HG02798 (cell line): ENCODE measurements around the gene SELENOH.

Experiments
- ATAC-seq: cut with Tn5 transposase; IDR thresholded peaks from one replicate; pipeline ENCODE4 v1.9.1; 2021; ENCODE audit warnings: mild to moderate bottlenecking; ENCODE audit not compliant: unreplicated experiment, poor library complexity

The SELENOH gene

DNA sequence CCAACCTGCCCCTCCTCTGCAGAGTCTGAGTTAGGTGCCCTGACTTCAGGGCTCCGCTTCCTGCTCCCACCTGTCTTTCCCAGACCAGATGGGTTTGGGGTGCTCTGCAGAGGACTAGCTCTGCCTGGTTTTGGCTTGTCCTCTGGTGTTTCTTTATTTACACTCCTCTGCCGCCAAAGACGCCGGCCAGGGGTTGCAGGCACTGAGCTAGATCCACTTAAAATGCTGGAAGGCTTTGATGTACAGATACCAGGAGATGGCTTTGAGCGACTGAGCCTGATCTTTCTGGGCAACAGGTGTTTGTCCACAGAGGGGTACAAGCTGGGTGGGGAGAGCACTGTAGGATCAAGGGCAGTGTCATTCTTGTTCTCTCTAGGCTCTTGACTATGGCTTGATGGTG, 3.9 kb downstream of the SELENOH start:
- ATAC-seq, result no peak

DNA sequence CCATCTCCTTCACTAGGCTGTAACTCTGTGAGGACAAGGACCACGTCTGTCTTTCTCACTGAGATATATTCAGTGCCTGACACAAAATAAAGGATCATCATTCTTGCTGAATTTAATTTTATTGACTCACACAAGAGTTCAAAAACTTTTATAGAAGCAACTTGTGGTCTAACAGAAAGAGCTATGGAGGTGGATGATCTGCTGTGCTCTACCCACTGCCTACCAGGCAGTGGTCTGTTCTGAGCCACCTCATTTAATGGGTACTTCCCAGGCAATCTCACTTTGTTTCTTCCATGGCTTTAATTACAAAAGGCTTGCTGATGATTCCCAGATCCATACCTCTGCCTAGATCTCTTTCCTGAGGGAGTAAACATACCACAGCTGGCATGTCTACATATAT, 5.6 kb downstream of the SELENOH start:
- no peak for ATAC-seq

DNA sequence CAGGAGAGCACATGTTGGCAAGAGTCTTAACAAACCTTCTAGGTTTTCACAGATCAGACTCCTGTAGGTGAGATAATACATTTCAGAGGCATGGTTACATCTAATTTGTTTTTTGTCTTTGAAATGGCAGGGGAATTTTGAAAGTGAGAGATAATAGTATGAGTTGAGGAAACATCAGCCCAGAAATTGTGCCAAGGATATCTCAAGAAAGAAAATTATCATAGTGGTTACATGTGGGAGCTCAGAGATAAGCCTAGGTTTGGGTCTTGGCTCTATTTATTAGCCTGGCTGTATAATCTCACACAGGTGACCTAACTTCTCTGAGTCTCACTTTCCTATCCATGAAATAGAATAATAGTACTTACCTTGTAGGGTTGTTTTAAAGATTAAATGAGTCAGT, 9.9 kb downstream of the SELENOH start:
- ATAC-seq, result no peak

DNA sequence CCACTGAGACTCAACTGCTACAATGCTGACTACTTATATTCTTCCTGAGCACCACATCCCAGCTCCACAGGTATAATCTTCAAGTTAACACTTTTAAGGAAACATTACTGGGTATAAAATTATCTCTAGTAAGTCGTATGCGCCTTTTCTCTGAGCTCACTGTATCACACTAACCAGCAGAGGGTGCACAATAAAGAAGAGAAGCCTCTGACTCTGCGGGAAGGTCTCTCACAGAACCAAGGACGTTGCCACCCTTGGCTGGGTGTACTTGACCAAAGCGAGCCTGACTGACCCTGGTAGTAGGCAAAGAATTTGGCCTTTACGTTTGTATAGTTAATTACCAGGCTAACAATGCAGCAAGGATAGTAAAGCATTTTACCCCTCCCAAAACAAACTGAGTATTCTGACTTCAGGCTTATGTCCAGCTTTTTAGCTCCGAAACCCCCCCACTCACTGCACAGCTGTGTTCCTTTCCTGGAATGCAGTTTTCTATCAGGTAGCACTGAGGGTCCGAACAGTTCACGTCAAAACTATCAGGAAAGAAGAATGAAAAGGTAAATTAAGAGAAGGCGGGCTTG, 10.5 kb downstream of the SELENOH start, which contains the start of gene BTBD18:
TSS of gene BTBD18 (minus strand) at position 144 of the 578 bp plus-strand sequence. CDS start 631 bp downstream, outside the sequence.
- ATAC-seq, result peak; percentile 46

DNA sequence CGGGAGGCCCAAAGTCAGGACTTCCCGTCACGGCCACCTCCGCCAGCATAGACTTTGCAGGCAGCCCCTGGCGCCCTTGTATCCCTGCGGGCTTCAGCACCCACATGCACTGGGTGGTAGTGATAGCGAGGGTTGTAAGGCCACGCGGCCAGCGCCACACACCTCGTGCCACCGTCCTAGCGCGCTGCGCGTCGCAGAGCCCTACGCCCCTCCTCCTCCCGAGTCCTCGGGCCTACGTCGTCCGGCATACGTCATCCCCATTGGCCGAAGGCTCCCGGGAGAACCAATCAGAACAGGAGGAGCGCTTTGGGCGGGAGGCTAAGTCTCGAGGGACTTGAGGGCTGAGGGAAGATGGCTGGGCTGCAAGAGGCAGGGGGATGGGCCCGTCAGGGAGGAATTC, 11.7 kb downstream of the SELENOH start:
- ATAC-seq, result no peak

DNA sequence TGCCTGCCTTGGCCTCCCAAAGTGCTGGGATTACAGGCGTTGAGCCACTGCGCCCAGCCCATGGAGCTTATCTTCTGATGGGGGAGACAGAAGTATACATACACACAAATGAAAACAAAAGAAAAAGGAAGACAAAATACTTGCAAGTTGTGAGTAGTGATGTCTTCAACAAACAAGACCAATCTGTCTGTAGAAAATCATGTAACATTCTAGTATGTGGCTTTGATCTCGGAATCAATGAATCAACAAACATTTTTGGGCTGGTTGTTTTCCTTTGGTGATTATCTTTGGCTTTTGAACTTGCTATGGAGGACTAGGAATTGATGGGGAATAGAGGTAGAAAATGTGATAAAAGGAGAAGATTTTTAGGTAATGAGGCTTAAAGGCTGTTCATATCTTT, 16.9 kb downstream of the SELENOH start:
- no peak for ATAC-seq

DNA sequence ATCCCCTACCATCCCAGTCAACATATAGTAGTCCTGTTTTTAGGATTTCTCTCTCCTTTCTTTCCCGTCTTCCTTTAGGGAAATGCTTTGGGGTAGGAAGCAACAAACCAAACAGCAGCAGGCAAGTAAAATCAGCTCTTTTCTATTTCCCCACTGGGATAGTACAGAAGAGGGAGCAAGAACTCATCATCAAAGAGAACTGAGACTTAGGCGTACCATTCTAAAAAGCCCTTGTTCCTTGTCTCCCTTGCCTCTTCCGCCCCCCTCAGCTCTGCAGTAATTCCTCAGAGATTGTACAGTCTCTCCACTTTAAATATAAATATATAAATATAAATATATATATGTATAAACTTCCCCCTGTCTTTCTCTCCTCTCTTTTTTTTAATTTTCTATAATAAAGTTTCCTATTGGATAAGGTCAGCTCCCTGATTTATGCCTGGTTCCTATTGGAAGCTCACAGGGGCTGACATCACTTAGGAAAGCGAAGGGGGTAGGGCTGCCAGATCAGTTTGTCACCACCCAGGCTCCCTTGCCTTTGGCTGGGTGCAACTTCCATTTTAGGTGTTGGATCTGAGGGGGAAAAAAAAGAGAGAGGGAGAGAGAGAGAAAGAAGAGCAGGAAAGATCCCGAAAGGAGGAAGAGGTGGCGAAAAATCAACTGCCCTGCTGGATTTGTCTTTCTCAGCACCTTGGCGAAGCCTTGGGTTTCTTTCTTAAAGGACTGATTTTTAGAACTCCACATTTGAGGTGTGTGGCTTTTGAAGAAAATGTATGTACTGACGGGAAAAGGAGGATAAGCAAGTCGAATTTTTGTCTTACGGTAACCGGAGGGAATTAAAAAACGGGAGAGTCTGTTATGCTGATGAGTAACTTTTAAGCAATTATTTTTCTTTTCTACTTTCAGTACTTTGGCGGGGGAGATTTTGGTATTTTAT, 20.3 kb downstream of the SELENOH start, which contains the start of gene CTNND1:
TSS of gene CTNND1 (plus strand) at position 502 of the 934 bp plus-strand sequence. CDS start 29,677 bp downstream, outside the sequence.
- peak; percentile 89 for ATAC-seq

DNA sequence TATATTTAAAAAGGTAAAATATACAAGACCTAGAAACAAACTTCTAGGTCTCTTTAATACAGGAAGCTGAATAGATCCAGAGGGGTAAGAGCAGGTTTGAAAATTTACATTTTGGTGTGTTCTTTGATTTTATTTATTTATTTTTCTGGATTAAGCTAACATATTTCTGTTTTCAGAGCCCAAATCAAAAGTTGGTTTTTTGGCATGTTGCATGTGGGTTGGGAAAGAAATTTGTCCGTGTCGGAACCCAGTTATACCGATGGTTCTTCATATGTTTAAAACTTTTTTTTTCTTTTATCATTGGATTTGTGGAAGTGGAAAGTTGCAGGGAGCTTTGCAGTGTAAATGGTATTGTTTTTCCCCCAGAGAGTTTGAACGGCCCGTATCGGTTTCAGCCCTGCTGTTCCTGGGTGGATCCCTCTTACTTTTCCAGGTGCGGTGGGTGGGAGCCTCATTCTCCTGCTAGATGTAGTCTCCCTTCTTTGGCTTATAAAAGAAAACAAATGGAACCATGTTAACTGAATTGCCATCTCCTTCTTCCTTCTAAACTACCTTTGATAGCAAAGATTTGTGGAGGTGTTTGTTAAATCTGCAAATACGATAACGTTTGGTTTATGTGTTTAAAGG, 21.1 kb downstream of the SELENOH start:
- ATAC-seq, result no peak

DNA sequence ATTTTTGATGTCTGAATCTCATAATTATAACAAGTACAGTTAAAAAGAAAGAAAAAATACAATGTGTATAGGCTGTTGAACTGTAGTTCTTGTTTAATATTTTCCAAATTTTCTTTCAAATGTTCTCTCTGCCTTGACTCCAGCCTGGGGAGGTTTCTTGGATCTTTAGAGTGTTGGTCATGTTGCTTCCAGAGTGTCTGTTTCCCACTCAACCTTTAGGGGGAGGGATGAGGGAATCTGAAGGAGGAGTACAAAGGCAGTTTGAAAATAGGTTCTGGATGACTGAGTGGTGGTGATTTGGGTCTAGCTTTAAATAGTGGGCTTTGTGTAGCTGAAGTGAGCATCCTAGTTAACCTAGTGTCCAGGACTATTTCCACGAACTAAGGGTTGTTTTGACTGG, 22.3 kb downstream of the SELENOH start:
- no peak for ATAC-seq

DNA sequence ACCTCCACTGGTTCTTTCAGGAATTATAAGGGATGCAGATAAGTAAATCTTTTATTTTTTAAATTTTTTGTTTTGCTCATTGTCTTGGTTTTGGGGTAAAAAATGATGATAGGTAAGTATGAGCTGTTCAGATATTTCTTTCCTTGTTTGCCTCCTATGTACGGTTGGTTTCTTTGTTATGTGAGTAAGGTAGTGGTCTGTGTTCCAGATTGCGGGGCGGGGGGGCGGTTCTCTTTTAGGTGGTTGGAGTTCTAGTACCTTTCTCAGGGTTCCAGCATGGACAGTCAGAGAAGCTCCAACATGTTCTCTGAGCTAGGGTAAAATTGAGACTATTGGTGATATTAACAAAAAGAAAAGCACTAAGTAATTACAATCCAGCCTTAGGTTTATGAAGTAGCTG, 22.7 kb downstream of the SELENOH start:
- no peak for ATAC-seq

DNA sequence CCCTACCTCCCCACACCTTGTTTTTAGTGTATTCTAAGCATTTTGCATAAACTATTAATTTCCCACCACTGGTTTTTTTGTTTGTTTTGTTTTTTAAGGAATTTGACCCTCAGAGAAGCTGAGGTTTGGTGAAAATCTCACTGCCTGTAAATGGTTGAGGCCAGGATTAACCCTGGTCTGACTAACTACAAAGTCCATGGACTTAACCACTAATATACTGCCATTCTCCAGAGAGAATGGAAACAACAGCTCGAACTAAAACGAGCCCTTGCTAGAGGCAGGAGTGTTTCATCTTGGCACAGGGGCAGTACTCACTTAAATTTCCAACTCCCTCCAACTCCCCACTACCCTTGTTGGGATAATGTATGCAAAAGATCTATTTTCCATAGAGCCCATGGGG, 23.3 kb downstream of the SELENOH start:
- ATAC-seq, result no peak

DNA sequence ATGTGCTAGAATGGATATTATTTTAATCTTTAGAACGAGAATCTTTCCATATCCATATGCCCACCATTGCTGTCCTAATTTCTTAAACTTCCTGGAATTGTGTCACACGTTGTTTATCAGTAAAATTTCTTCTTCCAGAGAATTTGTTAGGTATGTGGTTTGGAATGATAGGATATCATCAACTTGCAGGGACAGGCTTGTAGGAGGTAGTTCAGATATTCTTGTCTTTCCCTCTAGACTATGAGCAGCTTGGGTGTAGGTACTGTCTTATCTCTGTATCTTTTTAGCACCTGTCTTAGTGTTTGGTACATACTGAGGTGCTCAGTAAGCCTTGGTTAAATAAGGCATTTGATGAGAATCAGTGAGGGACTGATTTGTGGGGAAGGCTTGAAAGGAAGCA, 23.7 kb downstream of the SELENOH start:
- ATAC-seq, result no peak

DNA sequence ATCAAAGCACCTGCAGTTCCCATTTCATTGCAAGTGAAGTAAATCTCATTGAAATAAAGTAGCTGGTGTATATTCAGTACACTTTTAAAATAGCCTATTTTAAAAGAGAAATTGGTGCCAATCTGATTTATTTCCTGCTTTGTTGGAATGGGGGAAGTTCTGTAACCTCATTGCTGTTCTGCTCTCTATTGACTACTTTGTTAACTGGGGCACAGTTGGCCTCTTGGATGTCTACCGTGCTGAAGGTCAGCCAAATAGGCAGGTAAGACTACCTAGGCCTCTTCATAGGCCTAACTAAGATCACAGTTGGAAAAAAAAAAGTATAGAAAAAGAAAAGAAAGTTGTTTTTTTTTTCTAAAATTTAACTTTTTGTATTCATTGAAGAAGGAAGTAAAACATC, 29.5 kb downstream of the SELENOH start:
- no peak for ATAC-seq

DNA sequence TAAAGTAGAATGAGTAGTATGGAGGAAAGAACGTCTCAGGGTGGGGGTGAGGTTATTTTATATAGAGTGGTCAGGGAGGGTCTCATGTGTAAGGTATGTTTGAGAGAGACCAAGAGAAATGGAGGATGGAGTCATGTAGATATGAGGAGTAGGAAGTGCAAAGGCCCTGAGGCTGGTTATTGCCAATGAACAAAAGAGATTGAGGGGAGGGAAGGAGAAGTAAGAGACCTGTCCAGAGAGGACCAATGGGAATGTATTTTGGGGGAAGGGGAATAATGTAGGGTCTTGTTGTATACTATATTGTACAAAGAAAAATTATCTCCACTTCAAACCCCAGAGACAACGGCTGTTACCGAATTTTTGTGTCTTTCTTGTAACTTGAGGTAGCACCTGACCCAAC, 30.1 kb downstream of the SELENOH start:
- no peak for ATAC-seq

DNA sequence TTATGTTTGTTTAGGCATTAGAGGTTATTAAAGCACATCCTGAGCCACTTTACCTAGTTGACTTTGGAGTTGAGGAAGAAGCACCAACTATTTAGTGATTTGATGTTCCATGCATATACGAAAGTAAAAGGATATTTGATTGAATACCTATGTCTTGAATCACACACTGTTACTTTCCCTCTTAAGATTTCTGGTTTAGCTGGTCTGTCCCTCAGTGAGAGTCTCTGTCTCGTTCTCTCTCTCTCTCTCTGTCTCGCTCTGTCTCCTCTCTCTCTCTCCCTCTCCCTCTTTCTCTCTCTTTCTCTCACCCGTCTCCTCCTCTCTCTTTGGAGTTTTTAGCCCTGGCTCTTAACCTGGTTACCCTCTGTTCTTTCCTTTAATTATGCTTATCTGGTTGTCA, 31.3 kb downstream of the SELENOH start:
- no peak for ATAC-seq

DNA sequence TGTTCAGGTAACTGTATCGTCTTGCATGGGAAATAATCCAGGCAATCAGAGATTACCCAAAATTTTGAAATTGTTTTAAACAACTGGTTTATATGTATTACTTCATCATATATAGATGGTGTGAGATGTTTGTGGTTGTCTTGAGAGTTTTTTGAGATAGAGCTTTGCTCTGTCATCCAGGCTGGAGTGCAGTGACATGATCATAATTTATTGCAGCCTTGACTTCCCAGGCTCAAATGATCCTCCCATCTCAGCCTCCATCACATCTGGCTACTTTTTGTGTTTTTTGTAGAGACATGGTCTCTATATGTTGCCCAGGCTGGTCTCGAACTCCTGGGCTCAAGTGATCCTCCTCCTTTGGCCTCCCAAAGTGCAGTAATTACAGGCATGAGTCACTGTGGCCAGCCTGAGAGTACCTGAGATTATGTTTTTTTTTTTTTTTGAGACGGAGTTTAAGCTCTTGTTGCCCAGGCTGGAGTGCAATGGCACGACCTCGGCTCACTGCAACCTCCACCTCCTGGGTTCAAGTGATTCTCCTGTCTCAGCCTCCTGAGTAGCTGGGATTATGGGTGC, 31.8 kb downstream of the SELENOH start:
- ATAC-seq, result no peak

DNA sequence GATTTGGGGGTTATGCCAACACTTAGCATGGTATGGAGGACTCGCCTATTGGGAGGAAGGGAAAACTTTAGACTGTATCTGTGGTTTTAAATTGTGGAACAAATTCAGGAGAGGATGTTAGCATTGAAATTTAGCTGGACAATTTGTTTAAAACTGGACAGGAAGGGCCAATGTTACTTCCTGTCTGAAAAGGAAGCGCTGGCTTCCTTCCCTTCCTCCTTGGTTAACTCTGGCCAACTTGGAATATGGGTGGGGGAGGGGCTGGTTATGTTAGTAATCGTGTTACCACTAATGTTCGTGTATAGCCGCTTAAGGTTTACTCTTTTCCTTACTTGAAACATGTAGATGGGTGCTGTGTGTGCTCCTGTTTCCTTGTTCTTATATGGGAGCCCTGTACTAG, 34.2 kb downstream of the SELENOH start:
- ATAC-seq, result no peak

DNA sequence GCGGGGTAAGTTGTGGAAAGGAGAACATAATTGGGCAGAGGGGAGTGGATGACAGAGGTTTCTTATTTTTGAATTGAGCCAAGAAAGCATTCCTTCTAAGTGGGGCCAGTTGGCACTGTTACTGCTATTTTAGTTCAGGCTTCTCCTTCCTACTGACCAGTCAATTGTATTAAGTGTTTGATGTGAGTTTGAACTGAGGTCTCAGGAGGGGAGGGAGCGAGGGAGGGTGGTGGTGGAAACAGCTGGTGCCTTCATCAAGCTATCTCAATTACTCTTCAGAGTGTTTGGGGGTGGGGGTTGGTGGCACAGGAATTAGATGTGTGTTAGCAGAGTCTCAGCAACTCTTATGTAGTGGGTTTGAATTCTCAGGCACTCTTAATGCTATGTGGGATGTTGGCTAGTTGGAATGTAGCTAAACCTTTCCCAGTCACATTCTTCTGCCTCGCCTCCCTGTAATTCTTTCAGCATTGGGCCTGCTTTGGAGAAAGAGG, 34.8 kb downstream of the SELENOH start:
- ATAC-seq, result no peak

DNA sequence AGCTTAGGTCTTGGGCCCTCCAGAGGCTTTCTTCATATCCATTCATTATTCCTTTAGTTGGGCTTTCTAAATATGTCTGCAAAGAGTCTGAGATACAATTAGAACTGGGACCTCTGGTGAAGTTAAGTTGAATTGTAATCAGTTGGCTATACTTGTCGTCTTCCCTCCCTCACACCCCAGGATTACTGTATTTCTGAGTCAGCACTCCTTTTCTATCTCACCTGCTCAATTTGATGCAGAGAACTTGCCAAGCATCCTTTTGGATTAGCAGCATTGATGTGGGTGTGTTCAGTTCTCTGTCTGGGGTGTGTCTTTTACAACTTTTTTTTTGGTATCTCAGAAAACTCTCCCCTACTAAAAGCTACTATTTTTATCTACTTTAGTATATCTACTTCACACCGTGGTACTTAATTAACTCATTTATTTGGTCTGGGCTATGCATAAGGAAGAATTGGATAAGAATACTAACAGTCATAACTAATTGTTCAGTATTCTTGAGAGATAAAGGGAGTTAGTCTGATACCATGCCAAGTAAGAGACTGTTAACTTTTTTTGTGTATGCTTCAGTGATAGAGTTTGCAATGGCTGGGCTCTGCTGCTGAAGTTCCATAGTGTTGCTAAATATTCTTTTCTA, 35.4 kb downstream of the SELENOH start:
- ATAC-seq, result no peak

DNA sequence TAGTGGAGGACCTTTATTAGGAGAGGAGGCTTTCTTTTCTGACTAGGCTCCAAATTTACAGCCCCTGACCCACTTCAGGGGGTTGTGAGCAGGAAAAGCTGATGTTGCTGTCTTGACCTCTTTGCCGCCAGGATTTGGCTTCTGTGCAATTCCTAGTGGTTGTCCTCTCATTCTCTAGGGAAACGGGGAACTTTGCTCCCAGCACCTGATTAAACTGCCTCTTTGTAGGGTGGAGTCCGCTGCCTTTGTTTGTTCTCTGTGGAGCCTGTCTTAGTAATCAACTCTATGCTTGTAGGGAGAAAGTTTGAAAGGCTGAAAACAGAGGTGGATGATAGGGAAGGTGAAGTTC, 36.7 kb downstream of the SELENOH start:
- no peak for ATAC-seq
